ENCODE measurements around the gene SGCA. TPM values are rescaled to one million over a fixed set of nuclear protein-coding genes. Genes with fewer than 3 reads are reported as not detected.

The SGCA gene
- polyA plus RNA-seq, 1 donor (not counting 4 experiments of a cell fraction or from before 2014, with no cell fraction given): not detected

DNA sequence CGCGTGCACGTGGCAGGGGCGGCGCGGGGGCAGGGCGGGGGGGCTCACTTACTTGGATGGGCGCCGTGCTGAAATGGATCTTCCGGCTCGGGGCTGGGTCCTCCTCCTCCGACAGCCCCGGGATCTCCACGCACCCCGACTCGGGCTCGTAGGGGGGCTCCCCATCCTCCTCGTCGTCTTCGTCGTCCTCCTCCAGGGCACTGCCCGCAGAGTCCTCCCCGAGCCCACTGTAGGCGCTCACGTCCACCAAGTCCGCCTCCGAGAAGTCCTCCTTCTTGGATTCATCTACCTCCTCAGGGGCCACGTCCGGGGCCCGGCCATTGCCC lies 16.8 kb upstream of the SGCA start:
- Histone ChIP-seq H3K27ac (ENCODE audit: control insufficient read depth, insufficient read depth, low read length) (peak overlapping the region; percentile 54), H3K4me2 (ENCODE audit: control insufficient read depth, extremely low read depth, insufficient read depth, low read depth, low read length) (peak overlapping the region; percentile 77), H3K4me1 (ENCODE audit: control insufficient read depth, extremely low read depth, insufficient read depth, low read length) (peaks cover 52% of the 10 kb centered on the region), H3K9me3 (ENCODE audit: control insufficient read depth, low read depth, low read length) (no peaks in the 10 kb centered on the region), H3K4me3 (ENCODE audit: control insufficient read depth in 2 of 3, extremely low read depth in 1 of 3, insufficient read depth in 2 of 3, low read depth in 1 of 3, low read length in 3 of 3) (peak overlapping the region; percentile 70 to 91 (median 73)), H2AFZ (ENCODE audit: control insufficient read depth, low read length) (no peak overlapping the region), H3K9me1 (ENCODE audit: control insufficient read depth, extremely low read depth, insufficient read depth, low read length) (peaks cover 3% of the 10 kb centered on the region), H3K36me3 (ENCODE audit: control insufficient read depth in 2 of 2, extremely low read depth in 1 of 2, insufficient read depth in 2 of 2, low read length in 2 of 2) (peaks cover 12 to 23% of the 10 kb centered on the region in 2 experiments), H3K27me3 (ENCODE audit: control insufficient read depth, extremely low read depth, insufficient read depth, low read length) (no peaks in the 10 kb centered on the region), H3K79me2 (ENCODE audit: control insufficient read depth, insufficient read depth, low read length) (peaks cover 54% of the 10 kb centered on the region), H3K9ac (ENCODE audit: control insufficient read depth, extremely low read depth, insufficient read depth, low read length) (peak overlapping the region; percentile 77), H4K20me1 (ENCODE audit: control insufficient read depth, extremely low read depth, insufficient read depth, low read length) (peaks cover 32% of the 10 kb centered on the region)
- FAIRE-seq (no peak), DNase-seq (ENCODE audit: low read depth, low spot score) (no peak)
- TF ChIP-seq, protein P1, sequence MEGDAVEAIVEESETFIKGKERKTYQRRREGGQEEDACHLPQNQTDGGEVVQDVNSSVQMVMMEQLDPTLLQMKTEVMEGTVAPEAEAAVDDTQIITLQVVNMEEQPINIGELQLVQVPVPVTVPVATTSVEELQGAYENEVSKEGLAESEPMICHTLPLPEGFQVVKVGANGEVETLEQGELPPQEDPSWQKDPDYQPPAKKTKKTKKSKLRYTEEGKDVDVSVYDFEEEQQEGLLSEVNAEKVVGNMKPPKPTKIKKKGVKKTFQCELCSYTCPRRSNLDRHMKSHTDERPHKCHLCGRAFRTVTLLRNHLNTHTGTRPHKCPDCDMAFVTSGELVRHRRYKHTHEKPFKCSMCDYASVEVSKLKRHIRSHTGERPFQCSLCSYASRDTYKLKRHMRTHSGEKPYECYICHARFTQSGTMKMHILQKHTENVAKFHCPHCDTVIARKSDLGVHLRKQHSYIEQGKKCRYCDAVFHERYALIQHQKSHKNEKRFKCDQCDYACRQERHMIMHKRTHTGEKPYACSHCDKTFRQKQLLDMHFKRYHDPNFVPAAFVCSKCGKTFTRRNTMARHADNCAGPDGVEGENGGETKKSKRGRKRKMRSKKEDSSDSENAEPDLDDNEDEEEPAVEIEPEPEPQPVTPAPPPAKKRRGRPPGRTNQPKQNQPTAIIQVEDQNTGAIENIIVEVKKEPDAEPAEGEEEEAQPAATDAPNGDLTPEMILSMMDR (optimal IDR thresholded peaks at IDR 0.05 in 1 of 3, IDR thresholded peaks at IDR 0.05 in 1 of 3, conservative IDR thresholded peaks at IDR 0.05 in 1 of 3; ENCODE audit: extremely low read depth in 1 of 3, insufficient read depth in 2 of 3, low read length in 3 of 3): no peak
- no peak for TF ChIP-seq EZH2 (IDR thresholded peaks at IDR 0.05; ENCODE audit: low read length)
- dilution Hi-C loops (cut with MboI; ENCODE audit: extremely low pct_ligation_motif_present, low sequenced_read_pairs): no loop called here

DNA sequence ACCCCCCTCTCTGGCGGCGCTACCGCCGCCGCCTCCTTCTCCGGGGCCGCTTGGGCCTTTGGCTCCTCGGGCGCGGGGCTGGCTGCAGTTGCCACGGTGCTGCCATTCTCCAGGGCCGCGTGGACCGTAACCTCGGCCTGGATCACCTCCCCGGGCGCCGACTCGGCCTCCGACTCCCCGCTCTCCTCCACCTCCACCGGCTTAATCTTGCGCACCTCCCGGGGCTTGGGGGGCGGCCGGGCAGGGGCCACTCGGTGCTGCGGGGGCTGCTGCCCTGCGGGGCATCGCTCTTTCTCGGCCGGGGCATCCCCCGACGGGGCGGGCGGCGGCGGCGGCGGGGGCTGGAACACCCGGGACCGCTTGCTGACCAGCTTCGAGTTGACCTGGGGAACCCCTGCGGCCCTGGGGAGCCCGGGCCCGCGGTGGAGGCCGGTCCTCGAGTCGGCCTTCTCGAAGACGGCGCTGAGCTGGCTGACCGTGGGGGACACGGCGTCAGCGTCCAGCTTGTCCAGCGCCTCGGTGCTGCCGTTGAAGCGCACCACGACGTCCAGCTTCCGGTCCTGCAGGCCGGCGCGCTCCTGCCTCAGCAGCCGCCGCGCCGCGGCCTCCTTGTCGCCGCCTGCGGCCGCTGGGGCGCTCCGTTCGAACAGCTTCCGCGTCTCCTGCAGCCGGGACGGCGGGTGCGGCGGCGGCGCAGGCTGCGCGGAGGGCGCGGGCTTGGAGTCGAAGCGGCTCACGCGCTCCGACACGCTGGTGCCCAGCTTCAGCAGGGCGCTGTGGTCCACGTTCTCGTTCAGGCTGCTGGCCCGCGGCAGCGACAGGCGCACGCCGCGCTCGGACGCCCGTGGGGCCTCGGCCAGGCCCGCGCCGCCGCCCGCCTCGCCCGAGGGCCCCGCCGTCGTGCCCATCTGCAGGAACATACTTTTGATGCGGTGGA lies 16.1 kb upstream of the SGCA start:
- Histone ChIP-seq H3K9me1 (ENCODE audit: control insufficient read depth, extremely low read depth, insufficient read depth, low read length) (peaks cover 2% of the 10 kb centered on the region), H4K20me1 (ENCODE audit: control insufficient read depth, extremely low read depth, insufficient read depth, low read length) (peaks cover 25% of the 10 kb centered on the region), H3K36me3 (ENCODE audit: control insufficient read depth in 2 of 2, extremely low read depth in 1 of 2, insufficient read depth in 2 of 2, low read length in 2 of 2) (peaks cover 7 to 17% of the 10 kb centered on the region in 2 experiments), H3K9me3 (ENCODE audit: control insufficient read depth, low read depth, low read length) (no peaks in the 10 kb centered on the region), H3K27me3 (ENCODE audit: control insufficient read depth, extremely low read depth, insufficient read depth, low read length) (no peaks in the 10 kb centered on the region), H3K4me1 (ENCODE audit: control insufficient read depth, extremely low read depth, insufficient read depth, low read length) (peaks cover 57% of the 10 kb centered on the region), H3K27ac (ENCODE audit: control insufficient read depth, insufficient read depth, low read length) (peak overlapping the region; percentile 54), H3K9ac (ENCODE audit: control insufficient read depth, extremely low read depth, insufficient read depth, low read length) (peak overlapping the region; percentile 77), H3K4me3 (ENCODE audit: control insufficient read depth in 2 of 3, extremely low read depth in 1 of 3, insufficient read depth in 2 of 3, low read depth in 1 of 3, low read length in 3 of 3) (peak overlapping the region; percentile 70 to 91 (median 73)), H3K79me2 (ENCODE audit: control insufficient read depth, insufficient read depth, low read length) (peaks cover 47% of the 10 kb centered on the region), H2AFZ (ENCODE audit: control insufficient read depth, low read length) (no peak overlapping the region), H3K4me2 (ENCODE audit: control insufficient read depth, extremely low read depth, insufficient read depth, low read depth, low read length) (peak overlapping the region; percentile 77)
- no peak for TF ChIP-seq EZH2 (IDR thresholded peaks at IDR 0.05; ENCODE audit: low read length)
- TF ChIP-seq, protein P1 (optimal IDR thresholded peaks at IDR 0.05 in 1 of 3, IDR thresholded peaks at IDR 0.05 in 1 of 3, conservative IDR thresholded peaks at IDR 0.05 in 1 of 3; ENCODE audit: extremely low read depth in 1 of 3, insufficient read depth in 2 of 3, low read length in 3 of 3): peak in 1 of 3 experiments; percentile 19
- FAIRE-seq: no peak
- dilution Hi-C loops (cut with MboI; ENCODE audit: extremely low pct_ligation_motif_present, low sequenced_read_pairs): no loop called here
- no peak for DNase-seq (ENCODE audit: low read depth, low spot score)

Data from keratinocyte (primary cell).